Nephron progenitor cell (in vitro differentiated cells): Measurements from ENCODE around the gene NCR3LG1.
"Not testable (repeated sequence)": the region's sequence is repeated elsewhere in the genome, so short reads cannot be mapped to it uniquely, and the experiment has no call there.

ENCODE experiments used
- DNase-seq: peaks from one replicate; pipeline ENCODE4 v3.0.0; 2021
- H3K27ac Mint-ChIP-seq: 2 replicates; pipeline ENCODE4 v1.8.0; 2021; ENCODE audit warnings: mild to moderate bottlenecking, moderate library complexity, mixed read lengths
- H3K27me3 Mint-ChIP-seq: 2 replicates; pipeline ENCODE4 v1.8.0; 2021; ENCODE audit warnings: mild to moderate bottlenecking, low read depth, mixed read lengths; ENCODE audit not compliant: poor library complexity
- H3K36me3 Mint-ChIP-seq: 2 replicates; pipeline ENCODE4 v1.8.0; 2021; ENCODE audit warnings: low read depth, mixed read lengths
- H3K4me1 Mint-ChIP-seq: 2 replicates; pipeline ENCODE4 v1.8.0; 2021; ENCODE audit warnings: mixed read lengths
- H3K4me3 Mint-ChIP-seq: 2 replicates; pipeline ENCODE4 v1.8.0; 2021; ENCODE audit warnings: mild to moderate bottlenecking, moderate library complexity, mixed read lengths
- H3K9me3 Mint-ChIP-seq: 2 replicates; pipeline ENCODE4 v1.8.0; 2021; ENCODE audit warnings: mild to moderate bottlenecking, moderate library complexity, mixed read lengths
- TF ChIP-seq, protein P1 (sequence below): fragments of 200-600 bp; sonication (generic); IDR thresholded peaks from 2 replicates; pipeline ENCODE4 v1.5.0; 2021; ENCODE audit warnings: antibody characterized with exemption

The NCR3LG1 gene

DNA sequence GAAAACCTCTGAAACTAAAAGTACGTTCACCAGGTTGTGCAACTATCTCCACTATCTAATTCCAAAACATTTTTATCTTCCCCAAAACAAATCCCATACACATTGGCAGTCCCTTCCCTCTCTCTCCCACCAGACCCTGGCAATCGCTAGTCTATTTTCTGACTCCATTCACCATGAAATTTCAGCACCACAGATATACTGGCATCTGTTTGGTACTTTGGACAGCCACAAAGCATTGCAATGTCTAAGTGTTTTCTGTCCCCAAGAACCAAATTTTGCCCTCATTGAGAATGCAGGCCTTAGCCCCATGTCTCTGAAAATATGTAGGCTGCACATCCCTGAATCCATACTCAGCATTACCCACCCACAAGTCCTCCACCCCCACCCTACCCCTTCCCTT is 64.9 kb downstream of the NCR3LG1 start:
- H3K27me3 Mint-ChIP-seq: peaks cover 42% of the 10 kb centered on the region
- H3K9me3 Mint-ChIP-seq: no peaks in the 10 kb centered on the region
- no peak for DNase-seq
- no peak overlapping the region for H3K4me3 Mint-ChIP-seq
- peaks cover 22% of the 10 kb centered on the region for H3K4me1 Mint-ChIP-seq
- no peak overlapping the region for H3K27ac Mint-ChIP-seq
- H3K36me3 Mint-ChIP-seq: no peaks in the 10 kb centered on the region
- TF ChIP-seq, protein P1, sequence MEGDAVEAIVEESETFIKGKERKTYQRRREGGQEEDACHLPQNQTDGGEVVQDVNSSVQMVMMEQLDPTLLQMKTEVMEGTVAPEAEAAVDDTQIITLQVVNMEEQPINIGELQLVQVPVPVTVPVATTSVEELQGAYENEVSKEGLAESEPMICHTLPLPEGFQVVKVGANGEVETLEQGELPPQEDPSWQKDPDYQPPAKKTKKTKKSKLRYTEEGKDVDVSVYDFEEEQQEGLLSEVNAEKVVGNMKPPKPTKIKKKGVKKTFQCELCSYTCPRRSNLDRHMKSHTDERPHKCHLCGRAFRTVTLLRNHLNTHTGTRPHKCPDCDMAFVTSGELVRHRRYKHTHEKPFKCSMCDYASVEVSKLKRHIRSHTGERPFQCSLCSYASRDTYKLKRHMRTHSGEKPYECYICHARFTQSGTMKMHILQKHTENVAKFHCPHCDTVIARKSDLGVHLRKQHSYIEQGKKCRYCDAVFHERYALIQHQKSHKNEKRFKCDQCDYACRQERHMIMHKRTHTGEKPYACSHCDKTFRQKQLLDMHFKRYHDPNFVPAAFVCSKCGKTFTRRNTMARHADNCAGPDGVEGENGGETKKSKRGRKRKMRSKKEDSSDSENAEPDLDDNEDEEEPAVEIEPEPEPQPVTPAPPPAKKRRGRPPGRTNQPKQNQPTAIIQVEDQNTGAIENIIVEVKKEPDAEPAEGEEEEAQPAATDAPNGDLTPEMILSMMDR: no peak

DNA sequence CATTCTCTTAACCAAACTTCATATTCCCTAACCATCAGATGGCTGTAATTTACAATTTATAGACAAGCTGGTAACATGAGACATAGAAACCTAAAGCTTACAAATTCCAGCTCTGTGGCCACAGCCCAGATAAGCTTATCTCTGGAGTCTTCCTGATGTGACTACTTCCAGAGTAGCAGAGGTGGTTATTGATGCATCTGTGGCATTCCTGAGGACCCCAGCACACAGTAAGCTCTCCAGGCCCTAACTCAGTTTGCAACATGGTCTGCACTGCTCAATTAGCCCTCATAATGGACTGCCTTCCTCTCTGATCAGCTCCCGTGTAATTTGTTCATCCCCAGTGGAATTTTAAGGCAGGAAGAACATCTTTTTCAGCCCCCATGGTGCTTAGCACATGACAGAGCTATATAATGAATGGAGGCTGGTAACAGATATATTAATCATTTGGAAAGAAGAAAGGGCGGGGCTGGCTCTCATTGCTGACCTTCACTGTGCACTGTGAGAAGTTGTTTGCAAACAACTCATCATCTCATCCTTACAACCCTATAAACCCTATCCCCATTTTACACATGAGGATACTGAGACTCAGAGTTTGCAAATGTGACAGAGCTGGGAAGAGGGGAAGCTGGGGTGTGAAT is 67.0 kb downstream of the NCR3LG1 start:
- no peak overlapping the region for H3K4me3 Mint-ChIP-seq
- no peak overlapping the region for H3K27ac Mint-ChIP-seq
- no peak for DNase-seq
- H3K9me3 Mint-ChIP-seq: no peaks in the 10 kb centered on the region
- peaks cover 56% of the 10 kb centered on the region for H3K27me3 Mint-ChIP-seq
- TF ChIP-seq, protein P1: no peak
- no peaks in the 10 kb centered on the region for H3K36me3 Mint-ChIP-seq
- peaks cover 18% of the 10 kb centered on the region for H3K4me1 Mint-ChIP-seq

DNA sequence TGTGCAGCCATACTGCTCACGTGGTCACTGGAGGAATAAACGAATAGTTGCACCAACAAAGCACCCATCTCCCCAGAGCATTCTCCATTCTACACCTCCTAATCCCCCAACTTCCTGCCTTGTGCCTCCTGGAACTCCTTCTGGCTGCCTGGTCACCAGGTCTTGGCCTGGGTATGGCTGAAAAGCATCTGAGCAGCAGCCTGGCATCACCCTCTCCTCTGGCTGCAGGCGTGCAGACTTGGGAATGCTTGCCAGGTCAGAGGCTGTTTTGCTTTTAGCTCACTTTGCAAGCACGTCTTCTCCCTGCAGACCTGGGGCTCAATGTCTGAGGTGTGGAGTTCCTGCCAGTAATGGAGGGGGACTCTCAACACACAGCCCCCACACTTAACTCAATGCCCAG is 70.2 kb downstream of the NCR3LG1 start:
- no peak overlapping the region for H3K4me3 Mint-ChIP-seq
- TF ChIP-seq, protein P1: no peak
- peaks cover 65% of the 10 kb centered on the region for H3K27me3 Mint-ChIP-seq
- DNase-seq: no peak
- H3K4me1 Mint-ChIP-seq: peaks cover 18% of the 10 kb centered on the region
- no peak overlapping the region for H3K27ac Mint-ChIP-seq
- no peaks in the 10 kb centered on the region for H3K9me3 Mint-ChIP-seq
- H3K36me3 Mint-ChIP-seq: no peaks in the 10 kb centered on the region

- no peak overlapping the region for H3K4me3 Mint-ChIP-seq
- TF ChIP-seq, protein P1: no peak
- H3K27me3 Mint-ChIP-seq: peaks cover 58% of the 10 kb centered on the region
- no peaks in the 10 kb centered on the region for H3K9me3 Mint-ChIP-seq
- H3K36me3 Mint-ChIP-seq: no peaks in the 10 kb centered on the region
- no peak overlapping the region for H3K27ac Mint-ChIP-seq
- peaks cover 15% of the 10 kb centered on the region for H3K4me1 Mint-ChIP-seq
- DNase-seq: no peak
These were observed 72.1 kb downstream of the NCR3LG1 start for GRCh38 chr11:17423533-17424310.

DNA sequence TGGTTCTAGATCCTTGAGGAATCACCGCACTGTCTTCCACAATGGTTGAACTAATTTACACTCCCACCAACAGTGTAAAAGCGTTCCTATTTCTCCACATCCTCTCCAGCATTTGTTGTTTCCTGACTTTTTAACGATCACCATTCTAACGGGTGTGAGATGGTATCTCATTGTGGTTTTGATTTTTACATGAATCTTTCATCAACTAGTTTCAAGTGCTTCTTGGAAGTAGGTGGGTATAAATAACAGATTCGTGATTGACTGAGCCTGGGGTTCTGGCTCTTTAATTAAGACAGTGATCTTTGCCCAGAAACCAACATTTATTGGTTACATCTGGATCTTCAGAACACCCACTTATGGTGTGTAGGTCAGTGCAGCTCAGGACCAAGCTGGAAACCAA is 74.6 kb downstream of the NCR3LG1 start:
- not testable (repeated sequence) for H3K9me3 Mint-ChIP-seq, H3K27ac Mint-ChIP-seq, DNase-seq, H3K36me3 Mint-ChIP-seq, H3K4me3 Mint-ChIP-seq
- Mint-ChIP-seq H3K4me1 (peaks cover 29% of the 10 kb centered on the region), H3K27me3 (peaks cover 38% of the 10 kb centered on the region)
